22Rv1 (cell line): ENCODE results near the gene PLK5.

Experiments
- CTCF ChIP-seq: fragments of 450-650 bp; IDR thresholded peaks from 2 replicates; pipeline ENCODE4 v1.5.1; 2017; ENCODE audit warnings: mild to moderate bottlenecking
- ZFX ChIP-seq: fragments of 450-650 bp; IDR thresholded peaks from 2 replicates; pipeline ENCODE4 v1.6.1; 2017; ENCODE audit warnings: antibody characterized with exemption, borderline replicate concordance

DNA sequence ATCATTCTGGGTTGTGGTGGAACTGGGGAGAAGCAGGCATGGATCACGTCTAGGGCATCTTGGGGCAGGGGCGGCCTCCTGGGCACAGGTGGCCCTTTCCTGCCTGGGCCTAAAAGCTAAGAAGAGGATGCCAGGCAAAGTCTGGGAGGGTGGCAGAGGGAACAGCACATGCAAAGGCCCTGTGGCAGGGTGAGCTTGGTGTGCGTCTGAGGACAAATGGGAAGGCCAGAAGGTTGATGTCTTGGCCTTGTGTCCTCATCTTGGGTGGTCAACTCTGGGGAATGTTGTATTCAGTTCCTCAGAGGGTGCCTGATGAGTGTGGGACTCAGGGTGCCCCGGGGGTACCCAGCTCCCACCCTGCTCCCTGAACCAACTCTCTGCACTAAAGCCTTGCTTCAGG lies 5.4 kb upstream of the PLK5 start:
- TF ChIP-seq CTCF (no peak), ZFX (no peak)
